GM19239 (cell line): ENCODE results near the gene CSTB.
"Not testable (repeated sequence)": the region's sequence is repeated elsewhere in the genome, so short reads cannot be mapped to it uniquely, and the experiment has no call there.

ENCODE experiments used
- DNase-seq: peaks from one replicate; pipeline ENCODE4 v3.0.0; 2011; ENCODE audit warnings: low spot score; ENCODE audit not compliant: insufficient read length
- FAIRE-seq: peaks from 2 replicates; lab custom pipeline; 2011; peaks lifted over from hg19 to GRCh38; lab: Jason Lieb, UNC

The CSTB gene

GRCh38 chr21:43775795-43776430, at the start of gene CSTB:
Gene CSTB, minus strand, starts transcription at chr21:43776308. Its CDS starts 39 bp downstream, at chr21:43776269.
- DNase-seq: peak; percentile 94
- FAIRE-seq: peak; percentile 48

GRCh38 chr21:43825242-43825935, 49.3 kb upstream of the CSTB start:
- no peak for DNase-seq
- FAIRE-seq: no peak

- DNase-seq (no peak), FAIRE-seq (no peak)
Measured at GRCh38 chr21:43824333-43825241, 48.5 kb upstream of the CSTB start.

- DNase-seq, FAIRE-seq: not testable (repeated sequence)
Measured at GRCh38 chr21:43822741-43823140, 46.6 kb upstream of the CSTB start.

- DNase-seq, FAIRE-seq: not testable (repeated sequence)
Measured at GRCh38 chr21:43822166-43822565, 46.1 kb upstream of the CSTB start.

GRCh38 chr21:43820466-43820865, 44.4 kb upstream of the CSTB start:
- FAIRE-seq (no peak), DNase-seq (no peak)

GRCh38 chr21:43819511-43820405, 43.6 kb upstream of the CSTB start:
- FAIRE-seq: no peak
- no peak for DNase-seq

GRCh38 chr21:43818685-43819084, 42.6 kb upstream of the CSTB start:
- FAIRE-seq (no peak), DNase-seq (no peak)

GRCh38 chr21:43817157-43818086, 41.3 kb upstream of the CSTB start:
- DNase-seq (no peak), FAIRE-seq (no peak)

- no peak for DNase-seq
- no peak for FAIRE-seq
Measured at GRCh38 chr21:43816611-43817071, 40.5 kb upstream of the CSTB start.

GRCh38 chr21:43815991-43816390, 39.9 kb upstream of the CSTB start:
- DNase-seq (no peak), FAIRE-seq (no peak)

GRCh38 chr21:43815107-43815613, 39.1 kb upstream of the CSTB start:
- FAIRE-seq (no peak), DNase-seq (no peak)

GRCh38 chr21:43814215-43815106, 38.4 kb upstream of the CSTB start:
- no peak for DNase-seq
- FAIRE-seq: no peak

GRCh38 chr21:43813656-43813980, 37.5 kb upstream of the CSTB start:
- FAIRE-seq (no peak), DNase-seq (no peak)

- FAIRE-seq (no peak), DNase-seq (no peak)
Measured at GRCh38 chr21:43812957-43813655, 37.0 kb upstream of the CSTB start.

GRCh38 chr21:43812139-43812821, 36.2 kb upstream of the CSTB start:
- no peak for FAIRE-seq
- DNase-seq: no peak
